Trophoblast cell (in vitro differentiated cells and primary cell): ENCODE data around the gene NR1I3. TPM values are rescaled to one million over a fixed set of nuclear protein-coding genes. Genes with fewer than 3 reads are reported as not detected.

Source experiments
- DNase-seq, 2 donors: peaks; one replicate each; pipeline ENCODE4 v3.0.0-alpha.2; 2016
- H2AFZ ChIP-seq: 2 replicates; pipeline ENCODE4 v1.6.1; 2013; ENCODE audit warnings: low read length, moderate library complexity, mild to moderate bottlenecking; ENCODE audit not compliant: insufficient read depth, poor library complexity
- H2AK5ac ChIP-seq: 2 replicates; pipeline ENCODE4 v1.6.1; 2013; ENCODE audit warnings: mild to moderate bottlenecking, low read length
- H2BK120ac ChIP-seq: 2 replicates; pipeline ENCODE4 v1.6.1; 2013; ENCODE audit warnings: low read length, mild to moderate bottlenecking, moderate library complexity; ENCODE audit not compliant: insufficient read depth, poor library complexity
- H2BK12ac ChIP-seq: 2 replicates; pipeline ENCODE4 v1.6.1; 2013; ENCODE audit warnings: mild to moderate bottlenecking, low read length, moderate library complexity
- H2BK5ac ChIP-seq: 2 replicates; pipeline ENCODE4 v1.6.1; 2013; ENCODE audit warnings: low read length, low read depth, moderate library complexity, mild to moderate bottlenecking; ENCODE audit not compliant: poor library complexity
- H3K14ac ChIP-seq: 2 replicates; pipeline ENCODE4 v1.6.1; 2013; ENCODE audit warnings: mild to moderate bottlenecking, low read length
- H3K18ac ChIP-seq: 2 replicates; pipeline ENCODE4 v1.6.1; 2013; ENCODE audit warnings: mild to moderate bottlenecking, low read length
- H3K23ac ChIP-seq: 2 replicates; pipeline ENCODE4 v1.6.1; 2013; ENCODE audit warnings: low read length
- H3K27ac ChIP-seq: 2 replicates; pipeline ENCODE4 v1.5.1; 2013; ENCODE audit warnings: low read depth, mild to moderate bottlenecking, inconsistent platforms, low read length, moderate library complexity
- H3K27me3 ChIP-seq: 2 replicates; pipeline ENCODE4 v1.6.1; 2013; ENCODE audit warnings: inconsistent platforms, mild to moderate bottlenecking, low read length, moderate library complexity; ENCODE audit not compliant: insufficient read depth
- H3K36me3 ChIP-seq, 2 experiments: 1 replicate in 1 of 2; 2 replicates in 1 of 2; pipeline ENCODE4 v1.6.1; 2013; ENCODE audit warnings: low read length in 2 of 2, mild to moderate bottlenecking in 2 of 2, moderate library complexity in 1 of 2; ENCODE audit not compliant: insufficient read depth in 2 of 2, control insufficient read depth in 1 of 2
- H3K4ac ChIP-seq: 2 replicates; pipeline ENCODE4 v1.6.1; 2013; ENCODE audit warnings: low read depth, mild to moderate bottlenecking, low read length, moderate library complexity
- H3K4me1 ChIP-seq, 2 experiments: 1 replicate in 1 of 2; 2 replicates in 1 of 2; pipeline ENCODE4 v1.6.1; 2013; ENCODE audit warnings: low read length in 2 of 2, mild to moderate bottlenecking in 2 of 2, moderate library complexity in 1 of 2; ENCODE audit not compliant: insufficient read depth in 2 of 2, control insufficient read depth in 1 of 2
- H3K4me2 ChIP-seq: 2 replicates; pipeline ENCODE4 v1.6.1; 2013; ENCODE audit warnings: inconsistent platforms, mild to moderate bottlenecking, low read length, moderate library complexity
- H3K4me3 ChIP-seq: 2 replicates; pipeline ENCODE4 v1.5.1; 2013; ENCODE audit warnings: mild to moderate bottlenecking, low read depth, low read length, inconsistent platforms
- H3K79me1 ChIP-seq: one replicate; pipeline ENCODE4 v1.6.1; 2013; ENCODE audit warnings: low read length
- H3K79me2 ChIP-seq: 2 replicates; pipeline ENCODE4 v1.6.1; 2013; ENCODE audit warnings: low read length, mild to moderate bottlenecking; ENCODE audit not compliant: control insufficient read depth, insufficient read depth, poor library complexity
- H3K9ac ChIP-seq: 2 replicates; pipeline ENCODE4 v1.6.1; 2013; ENCODE audit warnings: mild to moderate bottlenecking, low read length
- H3K9me3 ChIP-seq: 2 replicates; pipeline ENCODE4 v1.6.1; 2013; ENCODE audit warnings: low read depth, mild to moderate bottlenecking, control low read depth, inconsistent platforms, low read length; ENCODE audit not compliant: insufficient read depth
- H4K12ac ChIP-seq: 2 replicates; pipeline ENCODE4 v1.6.1; 2013; ENCODE audit warnings: low read depth, mild to moderate bottlenecking, low read length, moderate library complexity
- H4K8ac ChIP-seq: 2 replicates; pipeline ENCODE4 v1.6.1; 2013; ENCODE audit warnings: low read depth, mild to moderate bottlenecking, low read length, moderate library complexity
- H4K91ac ChIP-seq: one replicate; pipeline ENCODE4 v1.6.1; 2013; ENCODE audit warnings: low read depth, mild to moderate bottlenecking, low read length, moderate library complexity
- WGBS: extraction: QIAGEN DNeasy Blood & Tissue Kit; methylation state at CpG from one replicate; pipeline ENCODE4 v1.1.7; 2013; ENCODE audit warnings: missing lambda C conversion rate; ENCODE audit not compliant: insufficient read length, insufficient coverage; ENCODE audit errors: extremely low coverage; 5-methylcytosine and 5-hydroxymethylcytosine counted together
- polyA plus RNA-seq: library from polyadenylated mRNA; stranded (reverse); fragments of 200-250 nt; gene quantifications from 2 replicates; pipeline ENCODE4 v1.2.3, GENCODE V29; 2013

NR1I3 gene
- polyA plus RNA-seq: not detected in 2 replicates

- Histone ChIP-seq H3K4me3 (no peak within 1 kb of the TSS), H3K14ac (no peak within 1 kb of the TSS), H3K27me3 (no peaks in the 10 kb centered on the region), H3K9me3 (peaks cover 2% of the 10 kb centered on the region), H3K4me1 (peaks cover 9 to 20% of the 10 kb centered on the region in 2 experiments), H2BK120ac (peak within 1 kb of the TSS; percentile 24), H3K4me2 (no peak within 1 kb of the TSS), H3K36me3 (no peaks in the 10 kb centered on the region), H4K8ac (no peak within 1 kb of the TSS), H3K18ac (no peak within 1 kb of the TSS), H4K91ac (no peak within 1 kb of the TSS), H3K23ac (no peak within 1 kb of the TSS), H2BK5ac (no peak within 1 kb of the TSS), H3K4ac (no peak within 1 kb of the TSS), H3K79me2 (no peaks in the 10 kb centered on the region), H2AK5ac (no peak within 1 kb of the TSS), H3K9ac (no peak within 1 kb of the TSS), H2BK12ac (no peak within 1 kb of the TSS), H2AFZ (no peak within 1 kb of the TSS), H4K12ac (no peak within 1 kb of the TSS), H3K27ac (no peak within 1 kb of the TSS), H3K79me1 (no peaks in the 10 kb centered on the region)
- no peak for DNase-seq
- WGBS: no CpG with 5 or more reads among the region's 4 CpGs
Measured at GRCh38 chr1:161238039-161238473, at the start of gene NR1I3. TSS of gene NR1I3 (minus strand) at chr1:161238203. CDS start at chr1:161236565, 1,638 bp downstream.

GRCh38 chr1:161287482-161288054 lies 49.6 kb upstream of the NR1I3 start:
- Histone ChIP-seq H3K4ac (no peak overlapping the region), H3K18ac (no peak overlapping the region), H2BK120ac (no peak overlapping the region), H4K8ac (no peak overlapping the region), H3K23ac (no peak overlapping the region), H3K4me2 (no peak overlapping the region), H2AFZ (no peak overlapping the region), H3K9ac (no peak overlapping the region), H3K36me3 (no peaks in the 10 kb centered on the region), H2BK12ac (no peak overlapping the region), H3K14ac (no peak overlapping the region), H3K4me3 (no peak overlapping the region), H4K12ac (no peak overlapping the region), H3K9me3 (no peaks in the 10 kb centered on the region), H2AK5ac (no peak overlapping the region), H3K79me2 (no peaks in the 10 kb centered on the region), H2BK5ac (no peak overlapping the region), H3K4me1 (no peaks in the 10 kb centered on the region), H3K27me3 (no peaks in the 10 kb centered on the region), H3K79me1 (no peaks in the 10 kb centered on the region), H4K91ac (no peak overlapping the region), H3K27ac (no peak overlapping the region)
- no peak for DNase-seq
- no CpG with 5 or more reads among the region's 3 CpGs for WGBS

GRCh38 chr1:161285521-161285920 lies 47.5 kb upstream of the NR1I3 start:
- Histone ChIP-seq H2BK5ac (no peak overlapping the region), H3K4ac (no peak overlapping the region), H3K23ac (no peak overlapping the region), H2AFZ (no peak overlapping the region), H3K14ac (no peak overlapping the region), H3K4me1 (no peaks in the 10 kb centered on the region), H4K12ac (no peak overlapping the region), H3K18ac (no peak overlapping the region), H4K91ac (no peak overlapping the region), H3K4me2 (no peak overlapping the region), H3K36me3 (no peaks in the 10 kb centered on the region), H3K4me3 (no peak overlapping the region), H3K79me2 (no peaks in the 10 kb centered on the region), H2BK12ac (no peak overlapping the region), H3K9me3 (no peaks in the 10 kb centered on the region), H2AK5ac (no peak overlapping the region), H4K8ac (no peak overlapping the region), H3K9ac (no peak overlapping the region), H3K79me1 (no peaks in the 10 kb centered on the region), H3K27me3 (no peaks in the 10 kb centered on the region), H3K27ac (no peak overlapping the region), H2BK120ac (no peak overlapping the region)
- no peak for DNase-seq
- WGBS: no CpG with 5 or more reads among the region's 5 CpGs

- H4K12ac ChIP-seq: no peak overlapping the region
- H3K79me2 ChIP-seq: no peaks in the 10 kb centered on the region
- H4K91ac ChIP-seq: no peak overlapping the region
- no peaks in the 10 kb centered on the region for H3K27me3 ChIP-seq
- WGBS: no CpG with 5 or more reads among the region's 2 CpGs
- no peak overlapping the region for H2AFZ ChIP-seq
- no peak overlapping the region for H2BK120ac ChIP-seq
- H3K18ac ChIP-seq: no peak overlapping the region
- no peak overlapping the region for H2BK12ac ChIP-seq
- no peak overlapping the region for H3K14ac ChIP-seq
- H4K8ac ChIP-seq: no peak overlapping the region
- no peak overlapping the region for H2AK5ac ChIP-seq
- no peak overlapping the region for H3K4ac ChIP-seq
- H3K9ac ChIP-seq: no peak overlapping the region
- no peaks in the 10 kb centered on the region for H3K4me1 ChIP-seq
- H2BK5ac ChIP-seq: no peak overlapping the region
- H3K79me1 ChIP-seq: no peaks in the 10 kb centered on the region
- no peak overlapping the region for H3K27ac ChIP-seq
- H3K36me3 ChIP-seq: no peaks in the 10 kb centered on the region
- no peak overlapping the region for H3K4me3 ChIP-seq
- no peak overlapping the region for H3K4me2 ChIP-seq
- H3K9me3 ChIP-seq: no peaks in the 10 kb centered on the region
- no peak for DNase-seq
- no peak overlapping the region for H3K23ac ChIP-seq
Measured at GRCh38 chr1:161285113-161285512, 47.1 kb upstream of the NR1I3 start.
